Measurements from ENCODE around the gene SLC25A31.

SLC25A31 gene

DNA sequence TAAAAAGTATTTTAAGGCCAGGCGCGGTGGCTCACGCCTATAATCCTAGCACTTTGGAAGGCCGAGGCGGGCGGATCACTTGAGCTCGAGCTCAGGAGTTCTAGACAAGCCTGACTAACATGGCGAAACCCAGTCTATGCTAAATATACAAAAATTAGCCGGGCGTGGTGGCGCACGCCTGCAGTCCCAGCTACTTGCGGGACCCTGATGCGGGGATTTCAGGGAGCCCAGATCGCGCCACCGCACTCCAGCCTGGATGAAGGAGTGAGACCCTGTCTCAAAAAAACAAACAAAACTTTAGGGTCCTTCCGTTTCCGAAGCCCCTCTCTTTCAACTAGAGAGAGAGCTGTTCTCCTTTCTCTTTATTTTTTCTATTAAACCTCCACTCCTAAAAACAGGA is 1.2 kb downstream of the SLC25A31 start:
- DNase-seq (ENCODE audit: low read depth) = no peak
- TF ChIP-seq CTCF (conservative IDR thresholded peaks at IDR 0.05; ENCODE audit: low read depth, low read length) = no peak

GRCh38 chr4:127732623-127733328 is 2.6 kb downstream of the SLC25A31 start:
- peak; percentile 57 for TF ChIP-seq CTCF (conservative IDR thresholded peaks at IDR 0.05; ENCODE audit: low read depth, low read length)
- peak; percentile 25 for DNase-seq (ENCODE audit: low read depth)
- H3K4me3 ChIP-seq (ENCODE audit: low read length) = no peak overlapping the region

More for the DNA sequence above, 1.2 kb downstream of the SLC25A31 start:
- no peak overlapping the region for H3K4me3 ChIP-seq (ENCODE audit: low read length)

DNA sequence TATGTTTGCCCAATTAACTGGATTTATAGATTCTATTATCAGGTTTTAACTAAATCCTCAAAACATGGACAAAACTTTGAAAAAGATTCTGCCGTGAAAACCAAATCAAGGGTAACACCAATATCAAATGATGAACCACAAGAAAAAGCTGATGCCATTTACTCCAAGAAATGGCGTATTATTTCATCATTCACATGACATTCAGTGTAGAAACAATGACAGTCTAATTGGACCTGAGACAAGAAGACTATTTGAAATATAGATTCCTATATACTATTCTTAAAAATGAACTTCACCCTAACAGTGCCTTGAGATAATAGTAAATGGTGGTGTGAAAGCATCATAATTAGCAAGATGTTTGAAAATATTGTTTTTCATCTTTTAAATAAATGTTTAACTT is 4.8 kb downstream of the SLC25A31 start:
- H3K4me3 ChIP-seq (ENCODE audit: low read length) = no peak overlapping the region
- DNase-seq (ENCODE audit: low read depth) = no peak
- no peak for TF ChIP-seq CTCF (conservative IDR thresholded peaks at IDR 0.05; ENCODE audit: low read depth, low read length)

GRCh38 chr4:127737295-127737694 is 7.1 kb downstream of the SLC25A31 start:
- no peak for TF ChIP-seq CTCF (conservative IDR thresholded peaks at IDR 0.05; ENCODE audit: low read depth, low read length)
- no peak overlapping the region for H3K4me3 ChIP-seq (ENCODE audit: low read length)
- no peak for DNase-seq (ENCODE audit: low read depth)

DNA sequence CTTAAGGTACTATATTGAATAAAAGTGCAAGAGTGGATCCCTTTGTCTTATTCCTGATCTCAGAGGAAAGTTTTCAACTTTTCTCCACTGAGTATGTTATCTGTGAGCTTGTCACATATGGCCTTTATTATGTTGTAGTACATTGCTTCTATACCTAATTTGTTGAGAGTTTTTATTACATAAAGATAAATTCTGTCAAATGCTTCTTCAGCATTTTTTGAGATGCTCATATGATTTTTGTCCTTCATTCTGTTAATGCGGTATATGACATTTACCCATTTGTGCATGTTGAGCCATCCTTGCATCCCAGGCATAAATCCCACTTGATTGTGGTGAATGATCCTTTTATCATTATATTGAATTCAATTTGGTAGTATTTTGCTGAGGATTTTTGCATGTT is 11.0 kb downstream of the SLC25A31 start:
- no peak for DNase-seq (ENCODE audit: low read depth)
- no peak overlapping the region for H3K4me3 ChIP-seq (ENCODE audit: low read length)
- TF ChIP-seq CTCF (conservative IDR thresholded peaks at IDR 0.05; ENCODE audit: low read depth, low read length) = no peak

GRCh38 chr4:127747883-127748282 is 17.7 kb downstream of the SLC25A31 start:
- H3K4me3 ChIP-seq (ENCODE audit: low read length) = no peak overlapping the region
- DNase-seq (ENCODE audit: low read depth) = no peak
- TF ChIP-seq CTCF (conservative IDR thresholded peaks at IDR 0.05; ENCODE audit: low read depth, low read length) = no peak

- TF ChIP-seq CTCF (conservative IDR thresholded peaks at IDR 0.05; ENCODE audit: low read depth, low read length) = no peak
- DNase-seq (ENCODE audit: low read depth) = no peak
- H3K4me3 ChIP-seq (ENCODE audit: low read length) = no peak overlapping the region
These were observed 18.8 kb downstream of the SLC25A31 start for GRCh38 chr4:127748957-127749356.
